ENCODE measurements around the gene MSGN1. TPM values are rescaled to one million over a fixed set of nuclear protein-coding genes. Genes with fewer than 3 reads are reported as not detected.

Gene MSGN1
- total and polyA plus RNA-seq, 2 experiments from 2014 or later, result not detected

GRCh38 chr2:17799301-17800120 is 16.7 kb upstream of the MSGN1 start:
- DNase-seq (ENCODE audit: low read depth in 1 of 2, low spot score in 1 of 2), result no peak
- Histone ChIP-seq H3K27ac (no peak overlapping the region), H3K27me3 (no peaks in the 10 kb centered on the region), H3K4me3 (no peak overlapping the region), H3K9me3 (ENCODE audit: low read depth) (no peaks in the 10 kb centered on the region), H3K4me1 (ENCODE audit: low read depth) (no peaks in the 10 kb centered on the region), H3K36me3 (no peaks in the 10 kb centered on the region)
- no peak for TF ChIP-seq CTCF (IDR thresholded peaks at IDR 0.05; ENCODE audit: low read depth, low read length)

DNA sequence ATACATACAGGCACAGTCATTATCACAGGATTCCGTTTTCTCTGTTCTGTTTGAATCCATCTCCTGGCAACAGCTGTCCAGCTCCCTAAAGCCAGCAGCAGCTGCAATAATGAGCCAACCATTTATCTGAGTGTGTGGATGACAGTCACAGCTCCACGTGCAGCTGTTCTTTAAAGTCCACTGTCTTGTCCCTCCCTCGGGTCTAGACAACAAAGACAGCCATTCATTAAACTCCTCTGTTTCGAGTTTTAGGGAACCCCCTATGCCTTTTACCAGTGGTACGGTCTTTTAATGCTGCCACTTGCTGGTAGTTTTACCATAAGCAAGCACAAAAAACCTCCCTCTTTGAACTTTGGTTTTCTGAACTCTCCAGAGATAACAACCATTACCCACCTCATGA is 16.0 kb upstream of the MSGN1 start:
- no peak overlapping the region for H3K27ac ChIP-seq
- no peaks in the 10 kb centered on the region for H3K27me3 ChIP-seq
- H3K9me3 ChIP-seq (ENCODE audit: low read depth), result no peaks in the 10 kb centered on the region
- TF ChIP-seq CTCF (IDR thresholded peaks at IDR 0.05; ENCODE audit: low read depth, low read length), result no peak
- no peaks in the 10 kb centered on the region for H3K36me3 ChIP-seq
- H3K4me1 ChIP-seq (ENCODE audit: low read depth), result no peaks in the 10 kb centered on the region
- H3K4me3 ChIP-seq, result no peak overlapping the region
- DNase-seq (ENCODE audit: low read depth in 1 of 2, low spot score in 1 of 2), result peak in 1 of 2 donors; percentile 62

DNA sequence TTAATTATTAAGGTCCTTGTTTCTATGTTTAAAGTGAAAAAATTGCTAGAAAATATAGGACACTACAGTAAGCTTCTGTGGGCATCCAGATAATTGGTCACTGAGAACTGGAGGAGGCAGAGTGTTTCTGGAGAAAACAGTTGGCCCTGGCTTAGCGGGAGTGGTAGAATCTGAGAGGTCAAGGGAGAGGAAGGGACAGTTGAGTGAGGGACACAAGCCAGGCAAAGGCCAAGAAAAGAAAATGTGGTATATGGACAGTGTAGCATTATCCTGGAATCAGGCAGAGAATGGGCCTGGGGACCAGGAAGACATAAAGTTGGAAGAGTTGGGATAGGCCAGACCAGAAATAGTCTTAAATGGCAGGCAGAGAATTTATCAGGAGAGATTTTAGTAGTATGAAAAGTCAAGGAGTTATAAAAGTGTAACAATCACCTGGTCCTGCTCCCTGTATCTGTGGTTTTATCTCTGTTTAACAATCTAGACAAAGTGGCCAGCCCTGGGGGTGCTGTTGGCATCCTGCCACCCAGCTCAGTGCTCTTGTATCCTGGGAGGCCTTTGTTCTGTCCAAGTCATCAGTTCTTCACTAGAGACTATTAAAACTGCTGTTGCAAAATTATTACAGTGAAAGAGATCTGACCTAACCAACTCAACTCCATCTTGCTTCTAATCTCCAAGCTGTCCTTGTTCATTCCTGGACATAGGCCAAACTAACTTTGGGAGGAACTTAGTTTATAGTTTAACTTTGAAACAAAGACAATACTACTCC is 15.4 kb upstream of the MSGN1 start:
- no peak overlapping the region for H3K27ac ChIP-seq
- H3K27me3 ChIP-seq, result no peaks in the 10 kb centered on the region
- H3K4me3 ChIP-seq, result no peak overlapping the region
- no peaks in the 10 kb centered on the region for H3K36me3 ChIP-seq
- no peak for TF ChIP-seq CTCF (IDR thresholded peaks at IDR 0.05; ENCODE audit: low read depth, low read length)
- no peaks in the 10 kb centered on the region for H3K9me3 ChIP-seq (ENCODE audit: low read depth)
- no peaks in the 10 kb centered on the region for H3K4me1 ChIP-seq (ENCODE audit: low read depth)
- DNase-seq (ENCODE audit: low read depth in 1 of 2, low spot score in 1 of 2), result no peak

- no peak for TF ChIP-seq CTCF (IDR thresholded peaks at IDR 0.05; ENCODE audit: low read depth, low read length)
- no peaks in the 10 kb centered on the region for H3K36me3 ChIP-seq
- H3K27me3 ChIP-seq, result no peaks in the 10 kb centered on the region
- H3K9me3 ChIP-seq (ENCODE audit: low read depth), result no peaks in the 10 kb centered on the region
- no peak for DNase-seq (ENCODE audit: low read depth in 1 of 2, low spot score in 1 of 2)
- no peak overlapping the region for H3K27ac ChIP-seq
- no peak overlapping the region for H3K4me3 ChIP-seq
- no peaks in the 10 kb centered on the region for H3K4me1 ChIP-seq (ENCODE audit: low read depth)
These were observed 12.8 kb upstream of the MSGN1 start for GRCh38 chr2:17803497-17803896.

DNA sequence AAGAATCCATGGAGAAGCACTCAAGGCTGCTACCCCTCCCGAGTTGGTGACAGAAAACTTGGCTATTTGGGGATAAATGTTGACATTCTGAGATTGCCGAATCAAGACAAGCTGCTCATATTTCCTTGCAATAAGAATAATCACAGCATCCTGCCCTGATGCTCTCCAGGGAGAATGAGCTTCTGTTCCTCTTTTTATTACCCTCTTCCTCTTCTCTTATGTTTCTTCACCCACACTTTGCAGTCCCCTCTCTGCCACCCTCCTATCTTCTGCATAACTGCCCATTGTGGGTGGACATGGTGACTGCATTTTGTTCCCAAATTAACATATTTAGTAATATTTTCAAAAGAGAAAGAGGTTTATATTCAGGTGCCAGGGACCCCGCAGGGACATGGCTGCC is 11.9 kb upstream of the MSGN1 start:
- Histone ChIP-seq H3K4me1 (ENCODE audit: low read depth) (no peaks in the 10 kb centered on the region), H3K4me3 (no peak overlapping the region), H3K27ac (no peak overlapping the region), H3K9me3 (ENCODE audit: low read depth) (no peaks in the 10 kb centered on the region), H3K36me3 (no peaks in the 10 kb centered on the region), H3K27me3 (no peaks in the 10 kb centered on the region)
- no peak for DNase-seq (ENCODE audit: low read depth in 1 of 2, low spot score in 1 of 2)
- TF ChIP-seq CTCF (IDR thresholded peaks at IDR 0.05; ENCODE audit: low read depth, low read length), result no peak
